Nephron progenitor cell (in vitro differentiated cells): ENCODE results near the gene PCBP2.

Experiments used
- DNase-seq: peaks from one replicate; pipeline ENCODE4 v3.0.0; 2021
- H3K27ac Mint-ChIP-seq: 2 replicates; pipeline ENCODE4 v1.8.0; 2021; ENCODE audit warnings: mild to moderate bottlenecking, moderate library complexity, mixed read lengths
- H3K27me3 Mint-ChIP-seq: 2 replicates; pipeline ENCODE4 v1.8.0; 2021; ENCODE audit warnings: mild to moderate bottlenecking, low read depth, mixed read lengths; ENCODE audit not compliant: poor library complexity
- H3K36me3 Mint-ChIP-seq: 2 replicates; pipeline ENCODE4 v1.8.0; 2021; ENCODE audit warnings: low read depth, mixed read lengths
- H3K4me1 Mint-ChIP-seq: 2 replicates; pipeline ENCODE4 v1.8.0; 2021; ENCODE audit warnings: mixed read lengths
- H3K4me3 Mint-ChIP-seq: 2 replicates; pipeline ENCODE4 v1.8.0; 2021; ENCODE audit warnings: mild to moderate bottlenecking, moderate library complexity, mixed read lengths
- H3K9me3 Mint-ChIP-seq: 2 replicates; pipeline ENCODE4 v1.8.0; 2021; ENCODE audit warnings: mild to moderate bottlenecking, moderate library complexity, mixed read lengths
- TF ChIP-seq, protein P1 (sequence below): fragments of 200-600 bp; sonication (generic); IDR thresholded peaks from 2 replicates; pipeline ENCODE4 v1.5.0; 2021; ENCODE audit warnings: antibody characterized with exemption

PCBP2 gene

GRCh38 chr12:53489242-53489864 is 37.5 kb downstream of the PCBP2 start:
- DNase-seq = no peak
- no peaks in the 10 kb centered on the region for H3K9me3 Mint-ChIP-seq
- H3K27me3 Mint-ChIP-seq = peaks cover 2% of the 10 kb centered on the region
- H3K4me1 Mint-ChIP-seq = peaks cover 38% of the 10 kb centered on the region
- H3K27ac Mint-ChIP-seq = no peak overlapping the region
- no peak overlapping the region for H3K4me3 Mint-ChIP-seq
- TF ChIP-seq, protein P1, sequence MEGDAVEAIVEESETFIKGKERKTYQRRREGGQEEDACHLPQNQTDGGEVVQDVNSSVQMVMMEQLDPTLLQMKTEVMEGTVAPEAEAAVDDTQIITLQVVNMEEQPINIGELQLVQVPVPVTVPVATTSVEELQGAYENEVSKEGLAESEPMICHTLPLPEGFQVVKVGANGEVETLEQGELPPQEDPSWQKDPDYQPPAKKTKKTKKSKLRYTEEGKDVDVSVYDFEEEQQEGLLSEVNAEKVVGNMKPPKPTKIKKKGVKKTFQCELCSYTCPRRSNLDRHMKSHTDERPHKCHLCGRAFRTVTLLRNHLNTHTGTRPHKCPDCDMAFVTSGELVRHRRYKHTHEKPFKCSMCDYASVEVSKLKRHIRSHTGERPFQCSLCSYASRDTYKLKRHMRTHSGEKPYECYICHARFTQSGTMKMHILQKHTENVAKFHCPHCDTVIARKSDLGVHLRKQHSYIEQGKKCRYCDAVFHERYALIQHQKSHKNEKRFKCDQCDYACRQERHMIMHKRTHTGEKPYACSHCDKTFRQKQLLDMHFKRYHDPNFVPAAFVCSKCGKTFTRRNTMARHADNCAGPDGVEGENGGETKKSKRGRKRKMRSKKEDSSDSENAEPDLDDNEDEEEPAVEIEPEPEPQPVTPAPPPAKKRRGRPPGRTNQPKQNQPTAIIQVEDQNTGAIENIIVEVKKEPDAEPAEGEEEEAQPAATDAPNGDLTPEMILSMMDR = no peak
- peaks cover 24% of the 10 kb centered on the region for H3K36me3 Mint-ChIP-seq

DNA sequence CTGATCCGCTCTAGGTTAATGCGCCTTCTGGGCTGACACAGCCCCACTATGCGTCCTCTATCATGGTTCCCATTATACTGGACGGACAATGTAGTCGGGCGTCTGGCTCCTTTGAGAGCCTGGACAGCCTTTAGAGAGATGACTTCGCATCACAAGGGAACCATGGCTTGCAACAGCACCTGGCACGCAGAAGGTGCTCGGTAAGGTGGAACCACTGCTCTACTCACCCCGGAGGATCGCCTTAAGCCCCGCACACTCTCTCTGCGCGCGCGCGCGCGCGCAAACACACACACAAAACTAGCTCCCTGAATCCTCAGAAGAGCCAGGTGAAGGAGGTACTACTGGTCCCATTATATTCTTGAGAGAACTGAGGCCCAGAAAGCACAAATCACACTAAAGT is 40.3 kb downstream of the PCBP2 start:
- TF ChIP-seq, protein P1 = no peak
- Mint-ChIP-seq H3K27ac (peak overlapping the region; percentile 95), H3K27me3 (peaks cover 2% of the 10 kb centered on the region), H3K9me3 (no peaks in the 10 kb centered on the region), H3K4me3 (peak overlapping the region; percentile 88), H3K36me3 (peaks cover 9% of the 10 kb centered on the region), H3K4me1 (peaks cover 60% of the 10 kb centered on the region)
- DNase-seq = no peak

- peaks cover 6% of the 10 kb centered on the region for H3K27me3 Mint-ChIP-seq
- peaks cover 69% of the 10 kb centered on the region for H3K4me1 Mint-ChIP-seq
- peaks cover 6% of the 10 kb centered on the region for H3K36me3 Mint-ChIP-seq
- DNase-seq = peak; percentile 94
- H3K9me3 Mint-ChIP-seq = no peaks in the 10 kb centered on the region
- H3K27ac Mint-ChIP-seq = peak overlapping the region; percentile 100
- peak overlapping the region; percentile 88 for H3K4me3 Mint-ChIP-seq
- TF ChIP-seq, protein P1 = no peak
Measured at GRCh38 chr12:53492830-53493609, 41.1 kb downstream of the PCBP2 start.

- DNase-seq = no peak
- Mint-ChIP-seq H3K27ac (peak overlapping the region; percentile 100), H3K36me3 (peaks cover 6% of the 10 kb centered on the region), H3K4me3 (peak overlapping the region; percentile 88), H3K27me3 (peaks cover 6% of the 10 kb centered on the region), H3K9me3 (no peaks in the 10 kb centered on the region), H3K4me1 (peaks cover 76% of the 10 kb centered on the region)
- TF ChIP-seq, protein P1 = no peak
Measured at GRCh38 chr12:53493610-53494391, 41.9 kb downstream of the PCBP2 start.

DNA sequence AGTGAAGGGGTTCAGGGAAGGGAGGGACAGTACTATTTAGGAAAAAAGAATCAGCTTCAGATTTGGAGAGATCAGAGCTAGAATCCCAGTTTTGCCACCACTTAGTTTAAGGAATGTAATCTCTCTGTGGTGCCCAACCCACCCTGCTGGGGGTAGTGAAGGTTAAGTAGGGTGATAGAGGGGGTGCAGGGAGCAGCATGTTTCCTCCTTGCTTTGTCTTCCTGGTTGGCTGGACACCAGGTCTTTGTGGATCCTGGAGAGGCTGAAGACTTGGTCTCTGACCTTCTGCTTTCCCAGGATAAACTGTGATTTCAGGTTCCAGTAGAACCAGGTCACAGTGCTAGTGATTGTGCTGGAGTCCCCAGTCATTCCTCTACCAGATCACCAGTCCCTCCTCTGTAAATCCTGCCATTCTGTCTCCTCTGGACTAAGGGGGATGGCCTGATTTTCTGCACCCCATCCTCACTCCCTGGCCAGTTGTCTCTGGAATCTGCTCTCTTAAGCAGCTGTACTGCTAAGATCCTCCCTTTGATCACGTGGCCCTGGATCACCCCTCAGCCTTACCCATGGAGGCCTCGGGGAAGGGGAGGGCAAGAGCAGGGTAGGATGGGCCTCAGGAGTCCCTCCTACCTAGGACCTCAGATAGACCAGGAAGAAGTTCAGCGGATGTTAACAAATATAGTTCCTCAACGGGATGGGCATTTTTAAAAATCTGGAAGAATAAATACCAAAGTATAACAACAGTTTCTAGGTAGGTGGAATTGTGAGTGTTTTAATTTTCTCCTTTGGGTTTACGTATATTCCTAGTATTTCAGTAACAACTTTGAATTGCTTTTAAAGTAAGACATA is 44.2 kb downstream of the PCBP2 start:
- peak overlapping the region; percentile 74 for H3K27ac Mint-ChIP-seq
- H3K4me3 Mint-ChIP-seq = peak overlapping the region; percentile 66
- H3K4me1 Mint-ChIP-seq = peaks cover 78% of the 10 kb centered on the region
- H3K36me3 Mint-ChIP-seq = no peaks in the 10 kb centered on the region
- TF ChIP-seq, protein P1 = no peak
- DNase-seq = peak; percentile 50
- no peaks in the 10 kb centered on the region for H3K9me3 Mint-ChIP-seq
- H3K27me3 Mint-ChIP-seq = peaks cover 3% of the 10 kb centered on the region
